ENCODE measurements around the gene EPAS1. TPM values are rescaled to one million over a fixed set of nuclear protein-coding genes. Genes with fewer than 3 reads are reported as not detected.

The EPAS1 gene
- total and polyA plus RNA-seq, 9 of the 15 experiments (the other 6 are each of a cell fraction or from before 2014, with no cell fraction given) = 0.25 to 11.2 (median 4.1) TPM

DNA sequence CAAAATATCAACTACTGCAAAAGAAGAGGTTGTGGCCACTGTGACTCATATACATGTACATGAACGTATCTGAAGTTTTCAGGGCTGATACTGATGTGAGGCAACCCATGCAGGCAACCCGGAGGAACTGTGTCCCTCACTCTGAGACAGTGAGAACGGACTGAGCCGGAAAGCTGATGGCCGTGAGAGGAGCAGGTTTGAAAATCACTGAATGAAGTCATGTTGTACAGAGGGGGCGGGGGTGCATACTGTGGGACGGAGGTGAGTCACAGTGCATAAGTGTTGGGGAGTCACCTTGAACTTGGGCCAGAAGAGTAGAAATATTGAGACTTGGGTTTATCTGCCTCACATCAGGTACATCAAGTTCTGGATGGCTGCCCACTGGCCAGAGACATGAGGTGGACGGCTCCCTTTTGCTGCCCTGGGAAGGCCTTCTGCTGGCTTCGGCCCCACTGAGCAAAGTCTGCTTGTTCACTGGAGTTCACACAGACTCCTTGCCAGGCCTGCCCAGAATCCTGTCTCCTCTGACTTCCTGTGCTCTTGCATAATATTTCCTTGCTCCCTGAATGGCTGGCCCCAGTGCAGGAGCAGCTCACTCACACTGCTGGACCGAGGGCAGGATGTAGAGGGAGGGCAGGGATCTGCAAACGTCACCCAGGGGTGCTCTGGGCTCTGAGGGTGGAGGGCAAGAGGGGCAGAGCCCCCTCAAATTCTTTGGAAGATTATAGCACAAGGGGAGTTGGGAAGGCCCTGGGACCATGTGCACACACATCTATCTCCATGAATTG, 18.1 kb downstream of the EPAS1 start (continued):
- TF ChIP-seq LCOR (CRISPR knock-in tag; IDR thresholded peaks at IDR 0.05) (peak; percentile 12), ZNF766 (CRISPR knock-in tag; conservative IDR thresholded peaks at IDR 0.05) (peak; percentile 58; the same call in 1 of the 2 replicates), FOXJ2 (tag; IDR thresholded peaks at IDR 0.05) (0 out of 2 replicates have a peak, but pooled peaks have one; percentile 44), TRIM24 (IDR thresholded peaks at IDR 0.05) (peak; percentile 14 to 80; a peak in 2 of 4 replicates), ZSCAN32 (CRISPR knock-in tag; IDR thresholded peaks at IDR 0.05) (peak; percentile 50; the same call in 1 of the 2 replicates), FOXM1 (IDR thresholded peaks at IDR 0.05; ENCODE audit: low read depth) (peak; percentile 45; the same call in 1 of the 2 replicates), FOXM1 (CRISPR knock-in tag; IDR thresholded peaks at IDR 0.05; ENCODE audit: low read depth) (0 out of 2 replicates have a peak, but pooled peaks have one; percentile 65), PHF8 (IDR thresholded peaks at IDR 0.05; ENCODE audit: borderline replicate concordance, low read length) (no peak), ZC3H8 (IDR thresholded peaks at IDR 0.05) (no peak), HDAC2 (IDR thresholded peaks at IDR 0.05) (peak; percentile 59; the same call in 1 of the 2 replicates), JUND (IDR thresholded peaks at IDR 0.05; ENCODE audit: borderline replicate concordance, low read depth, low read length) (peak; percentile 98), JUND (tag; IDR thresholded peaks at IDR 0.05; ENCODE audit: borderline replicate concordance, low read depth, low read length) (peak; percentile 98), LEF1 (IDR thresholded peaks at IDR 0.05) (peak; percentile 84), NEUROD1 (IDR thresholded peaks at IDR 0.05; ENCODE audit: borderline replicate concordance, low read depth, low read length, partially characterized antibody) (peak; percentile 82), ETS2 (tag; IDR thresholded peaks at IDR 0.05; ENCODE audit: borderline replicate concordance, poor library complexity, severe bottlenecking) (no peak), PML (IDR thresholded peaks at IDR 0.05; ENCODE audit: low read length) (peak; percentile 36; the same call in 1 of the 2 replicates)
- TF ChIP-seq, protein P1, sequence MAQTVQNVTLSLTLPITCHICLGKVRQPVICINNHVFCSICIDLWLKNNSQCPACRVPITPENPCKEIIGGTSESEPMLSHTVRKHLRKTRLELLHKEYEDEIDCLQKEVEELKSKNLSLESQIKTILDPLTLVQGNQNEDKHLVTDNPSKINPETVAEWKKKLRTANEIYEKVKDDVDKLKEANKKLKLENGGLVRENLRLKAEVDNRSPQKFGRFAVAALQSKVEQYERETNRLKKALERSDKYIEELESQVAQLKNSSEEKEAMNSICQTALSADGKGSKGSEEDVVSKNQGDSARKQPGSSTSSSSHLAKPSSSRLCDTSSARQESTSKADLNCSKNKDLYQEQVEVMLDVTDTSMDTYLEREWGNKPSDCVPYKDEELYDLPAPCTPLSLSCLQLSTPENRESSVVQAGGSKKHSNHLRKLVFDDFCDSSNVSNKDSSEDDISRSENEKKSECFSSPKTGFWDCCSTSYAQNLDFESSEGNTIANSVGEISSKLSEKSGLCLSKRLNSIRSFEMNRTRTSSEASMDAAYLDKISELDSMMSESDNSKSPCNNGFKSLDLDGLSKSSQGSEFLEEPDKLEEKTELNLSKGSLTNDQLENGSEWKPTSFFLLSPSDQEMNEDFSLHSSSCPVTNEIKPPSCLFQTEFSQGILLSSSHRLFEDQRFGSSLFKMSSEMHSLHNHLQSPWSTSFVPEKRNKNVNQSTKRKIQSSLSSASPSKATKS (CRISPR knock-in tag; IDR thresholded peaks at IDR 0.05) = peak; percentile 39; the same call in 1 of the 2 replicates
- TF ChIP-seq, protein P2, sequence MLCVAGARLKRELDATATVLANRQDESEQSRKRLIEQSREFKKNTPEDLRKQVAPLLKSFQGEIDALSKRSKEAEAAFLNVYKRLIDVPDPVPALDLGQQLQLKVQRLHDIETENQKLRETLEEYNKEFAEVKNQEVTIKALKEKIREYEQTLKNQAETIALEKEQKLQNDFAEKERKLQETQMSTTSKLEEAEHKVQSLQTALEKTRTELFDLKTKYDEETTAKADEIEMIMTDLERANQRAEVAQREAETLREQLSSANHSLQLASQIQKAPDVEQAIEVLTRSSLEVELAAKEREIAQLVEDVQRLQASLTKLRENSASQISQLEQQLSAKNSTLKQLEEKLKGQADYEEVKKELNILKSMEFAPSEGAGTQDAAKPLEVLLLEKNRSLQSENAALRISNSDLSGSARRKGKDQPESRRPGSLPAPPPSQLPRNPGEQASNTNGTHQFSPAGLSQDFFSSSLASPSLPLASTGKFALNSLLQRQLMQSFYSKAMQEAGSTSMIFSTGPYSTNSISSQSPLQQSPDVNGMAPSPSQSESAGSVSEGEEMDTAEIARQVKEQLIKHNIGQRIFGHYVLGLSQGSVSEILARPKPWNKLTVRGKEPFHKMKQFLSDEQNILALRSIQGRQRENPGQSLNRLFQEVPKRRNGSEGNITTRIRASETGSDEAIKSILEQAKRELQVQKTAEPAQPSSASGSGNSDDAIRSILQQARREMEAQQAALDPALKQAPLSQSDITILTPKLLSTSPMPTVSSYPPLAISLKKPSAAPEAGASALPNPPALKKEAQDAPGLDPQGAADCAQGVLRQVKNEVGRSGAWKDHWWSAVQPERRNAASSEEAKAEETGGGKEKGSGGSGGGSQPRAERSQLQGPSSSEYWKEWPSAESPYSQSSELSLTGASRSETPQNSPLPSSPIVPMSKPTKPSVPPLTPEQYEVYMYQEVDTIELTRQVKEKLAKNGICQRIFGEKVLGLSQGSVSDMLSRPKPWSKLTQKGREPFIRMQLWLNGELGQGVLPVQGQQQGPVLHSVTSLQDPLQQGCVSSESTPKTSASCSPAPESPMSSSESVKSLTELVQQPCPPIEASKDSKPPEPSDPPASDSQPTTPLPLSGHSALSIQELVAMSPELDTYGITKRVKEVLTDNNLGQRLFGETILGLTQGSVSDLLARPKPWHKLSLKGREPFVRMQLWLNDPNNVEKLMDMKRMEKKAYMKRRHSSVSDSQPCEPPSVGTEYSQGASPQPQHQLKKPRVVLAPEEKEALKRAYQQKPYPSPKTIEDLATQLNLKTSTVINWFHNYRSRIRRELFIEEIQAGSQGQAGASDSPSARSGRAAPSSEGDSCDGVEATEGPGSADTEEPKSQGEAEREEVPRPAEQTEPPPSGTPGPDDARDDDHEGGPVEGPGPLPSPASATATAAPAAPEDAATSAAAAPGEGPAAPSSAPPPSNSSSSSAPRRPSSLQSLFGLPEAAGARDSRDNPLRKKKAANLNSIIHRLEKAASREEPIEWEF (CRISPR knock-in tag; IDR thresholded peaks at IDR 0.05) = no peak
- TF ChIP-seq, protein P3, sequence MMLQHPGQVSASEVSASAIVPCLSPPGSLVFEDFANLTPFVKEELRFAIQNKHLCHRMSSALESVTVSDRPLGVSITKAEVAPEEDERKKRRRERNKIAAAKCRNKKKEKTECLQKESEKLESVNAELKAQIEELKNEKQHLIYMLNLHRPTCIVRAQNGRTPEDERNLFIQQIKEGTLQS (IDR thresholded peaks at IDR 0.05) = peak; percentile 96
- TF ChIP-seq, protein P3 (CRISPR knock-in tag; conservative IDR thresholded peaks at IDR 0.05) = peak; percentile 81; the same call in 1 of the 2 replicates
